HFFc6 (cell line): ENCODE measurements around the gene SUFU. TPM values are rescaled to one million over a fixed set of nuclear protein-coding genes. Genes with fewer than 3 reads are reported as not detected.

ENCODE experiments used
- DNase-seq: peaks from one replicate; pipeline ENCODE4 v3.0.0-alpha.2; 2018
- H3K27ac Mint-ChIP-seq: 2 replicates; pipeline ENCODE4 v1.8.0; 2020; ENCODE audit warnings: mild to moderate bottlenecking, mixed read lengths
- H3K27me3 Mint-ChIP-seq: 2 replicates; pipeline ENCODE4 v1.8.0; 2021; ENCODE audit warnings: mild to moderate bottlenecking, moderate library complexity, mixed read lengths; ENCODE audit not compliant: insufficient read depth
- H3K36me3 Mint-ChIP-seq: 2 replicates; pipeline ENCODE4 v1.8.0; 2021; ENCODE audit warnings: low read depth, mixed read lengths
- H3K4me1 Mint-ChIP-seq: 2 replicates; pipeline ENCODE4 v1.8.0; 2020; ENCODE audit warnings: low read depth, mixed read lengths
- H3K4me3 Mint-ChIP-seq: 2 replicates; pipeline ENCODE4 v1.8.0; 2020; ENCODE audit warnings: mild to moderate bottlenecking, moderate library complexity, mixed read lengths
- H3K9me3 Mint-ChIP-seq: 2 replicates; pipeline ENCODE4 v1.8.0; 2020; ENCODE audit warnings: mild to moderate bottlenecking, mixed read lengths
- total RNA-seq, 6 experiments: library from RNA; stranded (reverse); fragmentation: NEBNext Ultra II Directional; extraction: Animal tissue kit (Norgen Biotek cat#: 25700); gene quantifications; 2 replicates in 1 of 6; 3 replicates in 5 of 6; pipeline ENCODE4 v1.2.3, GENCODE V29; 2021
- TF ChIP-seq, protein P1 (sequence below): fragments of 200-600 bp; sonication (generic); IDR thresholded peaks from 2 replicates; pipeline ENCODE4 v1.5.0; 2021; ENCODE audit warnings: antibody characterized with exemption, mild to moderate bottlenecking

Gene SUFU
- total RNA-seq, 6 experiments from 2014 or later: 12.8 to 16.8 (median 15.2) TPM

DNA sequence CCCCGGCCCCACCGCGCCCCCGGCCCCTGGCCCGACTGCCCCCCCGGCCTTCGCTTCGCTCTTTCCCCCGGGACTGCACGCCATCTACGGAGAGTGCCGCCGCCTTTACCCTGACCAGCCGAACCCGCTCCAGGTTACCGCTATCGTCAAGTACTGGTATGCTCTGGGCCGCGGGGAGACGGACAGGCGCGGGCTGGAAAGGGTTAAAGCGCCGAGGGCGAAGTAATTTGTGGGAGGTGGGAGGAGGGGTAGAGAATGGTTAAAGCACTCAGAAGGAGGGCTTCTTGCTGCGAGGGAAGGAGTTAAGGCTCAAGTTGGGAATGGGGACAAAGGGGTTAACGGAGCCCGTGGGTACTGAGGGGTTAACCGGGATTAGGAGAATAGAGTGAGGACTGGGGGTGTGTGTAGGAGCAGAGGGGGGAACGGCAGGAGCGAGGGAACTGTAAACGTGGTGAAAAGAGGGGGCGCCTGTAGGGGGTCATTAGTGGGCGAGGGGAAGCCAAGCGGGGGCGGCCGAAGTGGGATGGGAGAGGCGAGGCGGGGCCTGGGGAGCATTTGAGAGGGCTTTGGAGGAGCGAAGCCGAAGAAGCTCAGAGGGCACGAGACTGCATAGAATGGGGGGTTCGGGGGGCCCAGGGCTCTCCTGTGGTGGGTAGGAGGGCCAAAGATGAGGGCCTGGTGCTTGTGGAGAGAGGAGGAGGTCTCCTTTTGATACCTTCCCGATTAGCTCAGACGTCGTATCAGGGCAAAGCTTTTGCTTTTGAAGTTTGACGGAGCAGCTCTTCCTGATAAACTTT is 605 bp downstream of the SUFU start:
- Mint-ChIP-seq H3K27ac (peak overlapping the region; percentile 69), H3K27me3 (no peaks in the 10 kb centered on the region), H3K36me3 (peaks cover 5% of the 10 kb centered on the region; the same call in 1 of the 2 replicates), H3K4me3 (no peak overlapping the region; the same call in 1 of the 2 replicates), H3K4me1 (peaks cover 44% of the 10 kb centered on the region), H3K9me3 (no peaks in the 10 kb centered on the region)
- DNase-seq: no peak
- TF ChIP-seq, protein P1, sequence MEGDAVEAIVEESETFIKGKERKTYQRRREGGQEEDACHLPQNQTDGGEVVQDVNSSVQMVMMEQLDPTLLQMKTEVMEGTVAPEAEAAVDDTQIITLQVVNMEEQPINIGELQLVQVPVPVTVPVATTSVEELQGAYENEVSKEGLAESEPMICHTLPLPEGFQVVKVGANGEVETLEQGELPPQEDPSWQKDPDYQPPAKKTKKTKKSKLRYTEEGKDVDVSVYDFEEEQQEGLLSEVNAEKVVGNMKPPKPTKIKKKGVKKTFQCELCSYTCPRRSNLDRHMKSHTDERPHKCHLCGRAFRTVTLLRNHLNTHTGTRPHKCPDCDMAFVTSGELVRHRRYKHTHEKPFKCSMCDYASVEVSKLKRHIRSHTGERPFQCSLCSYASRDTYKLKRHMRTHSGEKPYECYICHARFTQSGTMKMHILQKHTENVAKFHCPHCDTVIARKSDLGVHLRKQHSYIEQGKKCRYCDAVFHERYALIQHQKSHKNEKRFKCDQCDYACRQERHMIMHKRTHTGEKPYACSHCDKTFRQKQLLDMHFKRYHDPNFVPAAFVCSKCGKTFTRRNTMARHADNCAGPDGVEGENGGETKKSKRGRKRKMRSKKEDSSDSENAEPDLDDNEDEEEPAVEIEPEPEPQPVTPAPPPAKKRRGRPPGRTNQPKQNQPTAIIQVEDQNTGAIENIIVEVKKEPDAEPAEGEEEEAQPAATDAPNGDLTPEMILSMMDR: no peak

DNA sequence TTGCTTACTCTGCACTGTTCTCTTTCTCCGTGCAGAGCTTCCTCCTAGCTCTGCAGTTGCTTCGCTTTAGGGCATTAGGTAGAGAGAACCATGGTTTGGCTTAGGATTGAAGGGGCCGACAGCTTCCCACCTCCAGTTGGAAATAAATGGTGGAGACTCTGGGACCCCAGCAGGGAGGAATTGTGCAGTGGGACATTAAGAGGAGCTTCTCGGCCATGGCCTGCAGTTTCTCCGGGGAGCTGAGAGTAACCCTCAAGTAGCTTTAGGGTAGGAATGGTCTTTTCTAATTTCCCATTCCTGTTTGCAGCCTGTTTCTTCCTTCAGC is 1.2 kb downstream of the SUFU start:
- H3K4me1 Mint-ChIP-seq: peaks cover 44% of the 10 kb centered on the region
- TF ChIP-seq, protein P1: no peak
- H3K27ac Mint-ChIP-seq: peak overlapping the region; percentile 69
- H3K9me3 Mint-ChIP-seq: no peaks in the 10 kb centered on the region
- H3K27me3 Mint-ChIP-seq: no peaks in the 10 kb centered on the region
- H3K36me3 Mint-ChIP-seq: 0 out of 2 replicates have a peak, but pooled peaks cover 4% of the 10 kb centered on the region
- no peak for DNase-seq
- no peak overlapping the region; the same call in 1 of the 2 replicates for H3K4me3 Mint-ChIP-seq

DNA sequence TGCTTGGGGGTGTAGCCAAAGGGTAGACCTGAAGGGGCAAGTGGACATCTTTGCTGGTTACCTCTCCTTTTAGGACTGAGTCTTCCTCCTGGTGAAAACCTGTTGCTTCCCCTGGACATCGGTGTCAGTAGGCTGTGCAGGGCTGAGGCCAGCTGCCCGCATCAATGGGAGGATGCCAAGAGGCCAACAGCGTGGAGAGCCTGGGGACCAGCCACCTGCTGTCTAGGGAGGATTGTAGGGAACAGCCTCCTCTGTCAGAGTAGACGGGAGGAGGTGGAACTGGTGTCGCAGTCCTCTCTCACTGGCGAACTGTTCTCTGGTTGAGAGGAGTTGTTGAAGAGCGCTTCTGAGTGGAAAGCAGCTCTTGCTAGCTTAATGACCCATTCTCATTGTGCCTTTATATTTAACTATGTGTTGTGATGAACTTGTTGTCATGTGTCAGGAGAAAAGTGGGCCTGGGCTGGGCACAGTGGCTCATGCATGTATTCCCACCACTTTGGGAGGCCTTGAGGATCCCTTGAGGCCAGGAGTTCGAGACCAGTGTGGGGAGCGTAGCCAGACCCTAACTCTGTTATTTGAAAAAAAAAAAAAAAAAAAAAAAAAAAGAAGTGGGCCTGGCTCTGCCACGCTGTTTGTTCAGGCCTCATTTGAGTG is 1.8 kb downstream of the SUFU start:
- no peak for DNase-seq
- Mint-ChIP-seq H3K27ac (peak overlapping the region; percentile 36; the same call in 1 of the 2 replicates), H3K36me3 (0 out of 2 replicates have a peak, but pooled peaks cover 4% of the 10 kb centered on the region), H3K4me3 (no peak overlapping the region; the same call in 1 of the 2 replicates), H3K9me3 (no peaks in the 10 kb centered on the region), H3K27me3 (no peaks in the 10 kb centered on the region), H3K4me1 (peaks cover 44% of the 10 kb centered on the region)
- TF ChIP-seq, protein P1: no peak

DNA sequence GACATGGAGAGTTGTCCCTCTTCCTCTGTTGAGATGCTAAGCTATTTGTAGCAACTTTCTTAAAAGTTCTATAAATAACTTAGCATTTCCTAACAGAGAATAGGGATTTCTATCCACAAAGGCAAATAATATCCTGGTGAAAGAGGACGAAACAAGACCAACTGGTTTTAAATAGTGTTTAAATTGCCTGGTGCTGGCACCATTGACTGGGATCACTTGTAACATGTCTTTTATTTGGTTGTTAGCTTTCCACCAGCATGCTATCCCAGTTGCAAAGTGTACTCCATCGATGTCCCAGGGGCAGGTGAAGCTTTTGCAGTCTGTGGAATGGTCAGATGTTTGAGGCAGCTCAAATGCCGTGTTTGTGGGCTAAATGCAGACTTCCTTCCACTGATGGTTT is 3.7 kb downstream of the SUFU start:
- Mint-ChIP-seq H3K36me3 (0 out of 2 replicates have a peak, but pooled peaks cover 4% of the 10 kb centered on the region), H3K27me3 (no peaks in the 10 kb centered on the region), H3K4me1 (peaks cover 46% of the 10 kb centered on the region), H3K27ac (no peak overlapping the region), H3K4me3 (no peak overlapping the region), H3K9me3 (no peaks in the 10 kb centered on the region)
- TF ChIP-seq, protein P1: no peak
- DNase-seq: no peak

DNA sequence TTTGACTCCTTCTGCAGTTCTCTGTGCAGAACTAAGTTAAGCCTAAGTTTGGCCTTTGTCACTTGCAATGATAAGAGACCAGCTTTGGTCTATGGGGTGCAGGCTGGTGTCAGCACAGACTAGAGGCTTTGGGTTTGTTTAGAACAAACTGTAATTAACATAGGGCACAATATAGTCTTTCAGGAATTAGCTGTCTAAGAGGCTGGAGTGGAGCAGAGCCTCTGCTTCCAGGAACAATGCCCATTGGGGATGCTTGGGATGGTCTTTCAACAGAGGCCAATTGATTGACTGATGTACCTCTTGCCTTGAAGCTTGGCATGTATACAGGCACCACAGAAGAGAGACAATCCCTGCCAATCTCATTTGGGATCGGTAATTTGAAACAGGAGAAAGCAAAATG is 4.7 kb downstream of the SUFU start:
- Mint-ChIP-seq H3K27me3 (no peaks in the 10 kb centered on the region), H3K36me3 (peaks cover 8% of the 10 kb centered on the region; the same call in 1 of the 2 replicates), H3K27ac (peak overlapping the region; percentile 79; the same call in 1 of the 2 replicates), H3K4me3 (no peak overlapping the region), H3K4me1 (peaks cover 48% of the 10 kb centered on the region), H3K9me3 (no peaks in the 10 kb centered on the region)
- no peak for DNase-seq
- TF ChIP-seq, protein P1: no peak
